Hindlimb muscle (tissue), 1 donor: Measurements from ENCODE around the gene PDE12. TPM values are rescaled to one million over a fixed set of nuclear protein-coding genes. Genes with fewer than 3 reads are reported as not detected.

ENCODE experiments used
- DNase-seq: peaks from one replicate; pipeline ENCODE4 v3.0.0-alpha.2; 2013
- polyA plus RNA-seq: library from polyadenylated mRNA; unstranded; fragments of 120-200 nt; gene quantifications from one replicate; pipeline ENCODE4 v1.2.1, GENCODE V29; 2013; ENCODE audit not compliant: insufficient read length

PDE12 gene, protein sequence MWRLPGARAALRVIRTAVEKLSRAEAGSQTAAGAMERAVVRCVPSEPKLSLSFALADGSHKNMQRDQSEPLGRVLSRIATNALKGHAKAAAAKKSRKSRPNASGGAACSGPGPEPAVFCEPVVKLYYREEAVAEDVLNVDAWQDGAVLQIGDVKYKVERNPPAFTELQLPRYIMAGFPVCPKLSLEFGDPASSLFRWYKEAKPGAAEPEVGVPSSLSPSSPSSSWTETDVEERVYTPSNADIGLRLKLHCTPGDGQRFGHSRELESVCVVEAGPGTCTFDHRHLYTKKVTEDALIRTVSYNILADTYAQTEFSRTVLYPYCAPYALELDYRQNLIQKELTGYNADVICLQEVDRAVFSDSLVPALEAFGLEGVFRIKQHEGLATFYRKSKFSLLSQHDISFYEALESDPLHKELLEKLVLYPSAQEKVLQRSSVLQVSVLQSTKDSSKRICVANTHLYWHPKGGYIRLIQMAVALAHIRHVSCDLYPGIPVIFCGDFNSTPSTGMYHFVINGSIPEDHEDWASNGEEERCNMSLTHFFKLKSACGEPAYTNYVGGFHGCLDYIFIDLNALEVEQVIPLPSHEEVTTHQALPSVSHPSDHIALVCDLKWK
- 8.2 TPM for polyA plus RNA-seq

GRCh38 chr3:57555738-57556458 is at the start of gene PDE12:
Gene PDE12, plus strand, starts transcription at chr3:57556274. Its CDS starts 106 bp downstream, at chr3:57556380.
- peak; percentile 89 for DNase-seq

GRCh38 chr3:57512166-57512565 is 43.9 kb upstream of the PDE12 start:
- no peak for DNase-seq

GRCh38 chr3:57518276-57518915 is 37.7 kb upstream of the PDE12 start:
- DNase-seq: no peak

DNA sequence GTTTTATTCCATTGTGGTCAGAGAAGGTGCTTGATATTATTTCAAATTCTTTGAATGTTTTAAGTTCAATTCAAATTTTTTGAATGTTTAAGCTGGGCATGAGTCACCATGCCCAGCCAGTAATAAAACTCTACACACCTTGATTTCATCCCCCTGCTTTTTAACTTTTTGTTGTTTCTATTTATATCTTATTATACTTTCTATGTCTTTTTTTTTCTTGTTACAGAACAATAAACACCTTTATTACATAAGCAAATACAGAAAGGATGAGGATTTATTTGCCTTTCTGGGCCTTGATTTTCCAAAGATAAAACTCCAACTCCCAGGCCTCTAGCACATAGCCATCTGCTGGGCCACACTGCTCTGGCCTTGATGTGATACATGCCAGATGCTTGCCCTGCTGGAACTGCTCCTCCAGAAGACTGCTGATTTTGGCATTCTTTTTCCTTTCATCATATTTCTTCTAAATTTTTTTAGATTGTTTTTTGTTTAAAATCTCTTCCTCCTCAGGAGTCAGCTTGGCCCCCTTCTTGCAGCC is 25.9 kb upstream of the PDE12 start:
- no peak for DNase-seq

DNA sequence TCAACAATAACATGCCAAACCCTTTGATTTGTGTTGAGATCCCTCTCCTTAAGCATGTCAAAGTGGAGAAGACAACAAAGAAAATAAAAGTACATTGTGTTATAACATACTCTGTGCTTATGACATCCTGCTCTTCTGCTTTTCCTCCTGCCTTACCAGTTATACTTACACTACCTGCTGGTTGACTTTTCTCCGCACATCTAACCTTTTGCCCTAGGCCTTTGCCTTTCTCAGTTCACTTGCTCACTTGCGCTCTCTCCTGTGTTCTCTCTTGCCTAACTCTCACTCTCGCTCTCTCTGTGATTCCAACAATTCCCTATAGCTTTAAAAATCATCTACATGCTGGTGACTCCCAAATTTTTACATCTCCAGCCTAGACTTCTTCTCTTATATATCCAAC is 17.6 kb upstream of the PDE12 start:
- no peak for DNase-seq

DNA sequence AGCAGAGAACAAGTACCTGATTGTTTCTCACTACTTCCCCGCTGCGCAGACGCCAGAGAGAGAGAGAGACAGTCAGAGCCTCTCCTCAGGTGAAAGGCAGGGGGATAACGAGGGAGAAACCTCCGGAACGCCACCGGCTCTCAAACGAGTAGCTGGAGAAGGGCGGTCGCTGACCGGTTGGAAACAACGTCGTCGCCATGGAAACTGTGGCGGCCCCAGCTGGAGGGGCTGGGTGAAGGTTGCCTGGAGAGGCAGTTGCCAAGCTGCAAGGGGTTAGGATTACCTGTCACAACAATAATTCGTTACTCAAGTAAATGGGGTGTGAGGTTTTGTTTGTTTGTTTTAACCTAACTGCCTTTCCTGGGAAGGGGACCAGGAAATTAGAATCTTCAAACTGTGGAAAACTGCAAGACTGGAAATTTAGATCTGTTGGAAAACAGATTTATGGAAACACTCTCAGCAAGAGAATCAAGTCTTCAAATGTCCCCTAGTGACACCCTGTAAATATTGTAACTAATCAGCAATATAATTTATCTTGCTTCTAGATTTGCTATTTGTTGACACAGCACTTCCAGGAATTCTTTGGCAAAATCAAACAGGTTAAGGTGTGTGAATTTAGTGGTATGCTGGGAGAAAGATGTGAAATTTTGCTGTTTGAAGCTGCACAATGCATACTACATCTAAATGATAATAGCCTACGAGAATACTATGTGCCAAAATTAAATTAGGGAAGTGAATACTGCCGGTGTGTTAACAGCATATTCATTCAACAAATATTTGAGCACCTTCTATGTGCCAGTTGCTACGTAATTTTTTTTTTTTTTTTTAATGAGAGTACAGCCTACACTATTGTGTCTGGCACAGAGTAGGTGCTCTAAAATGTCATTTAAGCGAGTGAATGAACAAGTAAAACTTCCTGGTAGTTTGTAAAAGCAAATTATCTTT is 11.6 kb upstream of the PDE12 start, which contains the start of gene DNAH12:
TSS of gene DNAH12 (minus strand) at position 164 of the 945 bp plus-strand sequence. CDS start 1,474 bp downstream, outside the sequence.
- peak; percentile 35 for DNase-seq

- no peak for DNase-seq
These were observed 10.3 kb upstream of the PDE12 start for GRCh38 chr3:57545636-57546268.

- DNase-seq: no peak
These were observed 9.5 kb upstream of the PDE12 start for GRCh38 chr3:57546616-57547015.

DNA sequence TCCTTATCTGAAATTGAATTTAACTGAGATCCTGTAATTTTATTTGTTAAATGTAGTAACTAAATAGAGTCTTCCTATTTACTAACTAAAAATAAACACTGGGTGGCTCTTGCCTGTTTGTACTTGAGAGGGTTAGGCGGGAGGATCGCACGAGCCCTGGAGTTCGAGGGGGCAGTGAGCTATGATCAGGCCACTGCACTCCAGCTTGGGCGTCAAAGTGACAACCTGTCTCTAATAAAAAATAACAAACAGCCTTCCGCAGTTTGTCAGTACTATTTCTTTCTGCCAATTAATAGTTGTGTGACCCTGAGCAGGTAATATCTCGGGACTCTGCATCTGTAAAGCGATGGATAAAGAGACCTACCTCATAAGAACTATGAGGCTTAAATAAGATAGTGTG is 768 bp upstream of the PDE12 start:
- peak; percentile 1 for DNase-seq

DNA sequence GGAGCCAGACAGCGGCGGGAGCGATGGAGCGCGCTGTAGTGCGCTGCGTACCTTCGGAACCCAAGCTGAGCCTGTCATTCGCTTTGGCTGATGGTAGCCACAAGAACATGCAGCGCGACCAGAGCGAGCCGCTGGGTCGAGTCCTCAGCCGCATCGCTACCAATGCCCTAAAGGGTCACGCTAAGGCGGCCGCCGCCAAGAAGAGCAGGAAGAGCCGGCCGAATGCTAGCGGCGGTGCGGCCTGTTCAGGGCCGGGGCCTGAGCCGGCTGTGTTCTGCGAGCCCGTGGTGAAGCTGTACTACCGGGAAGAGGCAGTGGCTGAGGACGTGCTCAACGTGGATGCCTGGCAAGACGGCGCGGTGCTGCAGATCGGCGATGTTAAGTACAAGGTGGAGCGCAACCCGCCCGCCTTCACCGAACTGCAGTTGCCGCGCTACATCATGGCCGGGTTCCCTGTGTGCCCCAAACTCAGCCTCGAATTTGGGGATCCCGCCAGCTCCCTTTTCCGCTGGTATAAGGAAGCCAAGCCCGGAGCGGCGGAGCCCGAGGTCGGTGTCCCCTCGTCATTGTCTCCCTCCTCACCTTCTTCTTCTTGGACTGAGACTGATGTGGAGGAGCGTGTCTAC is 498 bp downstream of the PDE12 start:
- peak; percentile 4 for DNase-seq

- peak; percentile 6 for DNase-seq
These were observed 1.0 kb downstream of the PDE12 start for GRCh38 chr3:57557085-57557537.

DNA sequence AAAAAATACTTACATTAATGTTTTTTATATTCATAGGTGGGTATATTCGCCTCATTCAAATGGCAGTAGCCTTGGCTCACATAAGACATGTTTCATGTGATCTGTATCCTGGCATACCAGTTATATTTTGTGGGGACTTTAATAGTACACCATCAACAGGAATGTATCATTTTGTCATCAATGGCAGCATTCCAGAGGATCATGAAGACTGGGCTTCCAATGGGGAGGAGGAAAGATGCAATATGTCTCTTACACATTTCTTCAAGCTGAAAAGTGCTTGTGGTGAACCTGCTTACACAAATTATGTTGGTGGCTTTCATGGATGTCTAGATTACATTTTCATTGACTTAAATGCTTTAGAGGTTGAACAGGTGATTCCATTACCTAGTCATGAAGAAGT is 3.5 kb downstream of the PDE12 start:
- DNase-seq: no peak

- no peak for DNase-seq
These were observed 13.9 kb downstream of the PDE12 start for GRCh38 chr3:57569859-57570450.

GRCh38 chr3:57570878-57571277 is 14.8 kb downstream of the PDE12 start:
- no peak for DNase-seq

- DNase-seq: no peak
These were observed 16.0 kb downstream of the PDE12 start for GRCh38 chr3:57572096-57572495.

DNA sequence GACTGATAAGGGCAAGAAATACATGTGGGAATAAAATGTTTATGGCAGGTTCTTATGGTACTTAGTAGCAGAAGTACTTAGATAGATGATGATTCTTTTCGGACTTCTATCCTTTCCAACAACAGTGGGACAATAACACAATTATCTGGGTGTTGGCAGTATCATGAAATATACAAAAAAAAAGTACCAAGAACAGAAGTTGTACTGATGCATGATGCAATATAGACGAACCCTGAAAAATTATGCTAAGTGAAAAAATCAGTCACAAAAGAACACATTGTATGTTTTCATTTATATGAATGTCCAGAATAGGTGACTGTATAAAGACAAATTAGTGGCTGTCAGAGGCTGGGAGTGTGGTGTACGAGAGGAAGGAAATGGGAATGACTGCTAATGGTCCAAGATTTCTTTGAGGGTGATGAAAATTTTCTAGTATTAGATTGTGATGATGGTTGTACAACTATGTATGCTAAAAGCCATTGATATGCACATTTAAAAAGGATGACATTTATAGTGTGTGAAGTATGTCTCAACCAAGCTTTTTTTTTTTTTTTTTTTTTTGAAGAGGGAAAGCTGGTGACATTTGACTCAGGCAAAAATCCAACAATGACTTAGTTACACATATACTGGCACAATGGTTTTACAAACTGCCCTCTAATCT is 20.0 kb downstream of the PDE12 start:
- DNase-seq: no peak

GRCh38 chr3:57577801-57578200 is 21.7 kb downstream of the PDE12 start:
- DNase-seq: no peak

GRCh38 chr3:57582474-57583168 is 26.5 kb downstream of the PDE12 start:
- no peak for DNase-seq

DNA sequence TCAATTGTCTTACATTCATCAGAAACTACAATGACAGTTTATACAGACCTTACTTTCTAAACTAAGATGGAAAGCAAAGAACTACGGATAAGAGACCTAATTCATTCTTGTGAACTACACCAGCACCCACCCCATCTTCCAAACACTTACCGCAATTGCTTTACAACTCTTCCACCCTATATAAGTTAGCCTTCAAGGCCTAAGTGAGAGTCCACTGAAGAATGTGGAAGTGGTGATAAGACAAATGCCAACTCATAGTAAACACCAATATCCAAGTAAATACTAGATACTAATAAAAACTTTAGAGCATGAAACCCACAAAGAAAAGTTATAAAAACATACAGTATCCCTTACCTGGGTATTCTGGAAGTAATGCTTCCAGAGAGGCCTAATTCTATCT is 27.5 kb downstream of the PDE12 start:
- no peak for DNase-seq
